Neuron (in vitro differentiated cells): ENCODE data around the gene CDH23.

Experiments used
- H2AFZ ChIP-seq: one replicate; pipeline ENCODE4 v1.6.1; 2013; ENCODE audit warnings: low read depth, mild to moderate bottlenecking, inconsistent platforms, low read length, moderate library complexity
- H3K27me3 ChIP-seq: one replicate; pipeline ENCODE4 v1.6.1; 2013; ENCODE audit warnings: low read length; ENCODE audit not compliant: insufficient read depth
- H3K36me3 ChIP-seq: one replicate; pipeline ENCODE4 v1.6.1; 2013; ENCODE audit warnings: low read length; ENCODE audit not compliant: insufficient read depth
- H3K4me1 ChIP-seq: one replicate; pipeline ENCODE4 v1.6.1; 2013; ENCODE audit warnings: low read length; ENCODE audit not compliant: insufficient read depth
- H3K4me3 ChIP-seq: 2 replicates; pipeline ENCODE4 v1.5.1; 2013; ENCODE audit warnings: mild to moderate bottlenecking, low read length, moderate library complexity
- H3K9me3 ChIP-seq: one replicate; pipeline ENCODE4 v1.6.1; 2013; ENCODE audit warnings: low read length

CDH23 gene

DNA sequence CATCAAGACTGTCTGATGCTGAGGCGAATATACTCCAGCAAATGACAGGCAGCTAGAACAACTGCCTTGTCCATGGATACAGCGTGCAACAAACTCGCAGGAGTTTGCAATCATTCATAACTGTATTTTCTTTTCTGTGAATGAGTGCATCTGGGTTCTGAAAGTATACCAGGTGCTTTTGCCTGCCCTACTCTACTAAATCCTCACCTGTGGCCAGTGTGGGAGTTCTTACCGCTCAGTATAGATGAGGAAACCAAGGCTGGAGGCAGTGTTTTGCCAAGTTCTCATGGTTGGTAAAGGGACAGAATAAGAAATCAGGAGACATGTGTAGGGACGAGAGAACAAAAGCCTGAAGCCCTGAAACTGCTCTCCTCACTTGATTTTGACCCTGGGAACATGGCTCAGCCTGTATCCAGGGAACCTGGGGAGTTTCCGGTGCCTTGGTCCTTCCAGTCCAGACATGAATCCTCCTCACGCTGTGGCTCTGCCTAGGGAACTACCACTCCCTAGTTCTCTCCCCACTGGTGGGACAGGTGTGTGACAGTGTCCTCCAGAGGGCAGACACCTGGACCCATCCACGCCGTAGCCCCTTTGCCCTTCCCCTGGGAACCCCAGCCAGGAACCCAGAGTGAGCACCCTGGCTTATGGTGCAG lies 142.0 kb downstream of the CDH23 start:
- Histone ChIP-seq H3K9me3 (no peaks in the 10 kb centered on the region), H3K36me3 (no peaks in the 10 kb centered on the region), H3K27me3 (peaks cover 27% of the 10 kb centered on the region), H2AFZ (no peak overlapping the region), H3K4me3 (no peak overlapping the region), H3K4me1 (peaks cover 5% of the 10 kb centered on the region)

DNA sequence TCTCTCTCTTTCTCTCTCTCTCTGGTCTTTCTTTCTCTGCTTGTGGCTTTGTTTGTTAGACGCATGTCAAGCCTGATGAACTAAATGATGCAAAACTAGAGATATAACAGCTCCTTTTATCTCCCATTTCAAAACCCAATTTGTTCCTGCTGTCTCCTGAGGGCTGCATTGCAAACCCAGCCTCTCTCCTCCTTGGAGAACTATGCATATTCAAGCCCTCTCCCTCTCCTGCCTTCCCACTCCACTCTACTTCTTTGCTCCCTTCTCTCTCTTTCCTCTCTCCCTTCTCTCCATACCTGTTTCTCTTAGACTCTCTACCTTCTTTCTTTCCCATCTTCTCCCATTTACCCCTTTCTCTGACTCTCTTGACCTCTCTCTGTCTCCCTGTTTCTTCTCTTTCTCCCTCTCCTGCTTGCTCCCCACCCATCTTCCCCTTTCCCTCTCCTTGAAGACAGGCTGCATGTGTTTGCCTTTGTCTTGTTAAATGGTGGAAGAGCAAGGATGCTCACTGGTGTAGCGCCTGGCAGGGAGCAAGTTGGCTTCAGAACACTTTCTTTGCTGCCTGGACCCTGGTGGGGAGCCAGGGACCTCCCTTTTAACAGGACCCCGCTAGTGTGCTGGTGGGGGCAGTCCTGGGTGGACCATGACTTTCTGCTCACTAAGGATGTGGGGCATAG lies 142.9 kb downstream of the CDH23 start:
- H3K4me1 ChIP-seq = no peaks in the 10 kb centered on the region
- H3K9me3 ChIP-seq = no peaks in the 10 kb centered on the region
- peaks cover 30% of the 10 kb centered on the region for H3K27me3 ChIP-seq
- H3K4me3 ChIP-seq = no peak overlapping the region
- no peaks in the 10 kb centered on the region for H3K36me3 ChIP-seq
- H2AFZ ChIP-seq = no peak overlapping the region

DNA sequence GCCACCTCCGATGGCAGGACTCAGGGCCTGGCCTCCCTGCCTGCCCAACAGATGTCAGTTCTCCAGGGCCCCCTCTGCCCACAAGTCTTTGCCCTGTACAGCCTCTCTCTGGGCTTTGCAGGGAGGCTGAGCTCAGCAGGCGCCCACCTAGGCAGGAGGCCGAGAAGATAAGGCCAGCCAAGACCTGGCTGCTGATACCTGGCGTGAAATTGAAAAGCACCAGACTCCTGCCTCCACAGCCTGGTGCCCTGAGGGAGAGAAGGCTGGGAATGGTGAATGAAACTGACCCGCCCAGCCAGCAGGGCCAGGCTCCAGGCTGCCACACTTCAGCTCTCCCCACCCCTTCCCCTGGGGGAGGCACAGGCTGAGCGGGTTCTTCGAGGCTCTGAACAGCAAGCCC lies 145.8 kb downstream of the CDH23 start:
- Histone ChIP-seq H3K9me3 (no peaks in the 10 kb centered on the region), H3K4me1 (no peaks in the 10 kb centered on the region)

DNA sequence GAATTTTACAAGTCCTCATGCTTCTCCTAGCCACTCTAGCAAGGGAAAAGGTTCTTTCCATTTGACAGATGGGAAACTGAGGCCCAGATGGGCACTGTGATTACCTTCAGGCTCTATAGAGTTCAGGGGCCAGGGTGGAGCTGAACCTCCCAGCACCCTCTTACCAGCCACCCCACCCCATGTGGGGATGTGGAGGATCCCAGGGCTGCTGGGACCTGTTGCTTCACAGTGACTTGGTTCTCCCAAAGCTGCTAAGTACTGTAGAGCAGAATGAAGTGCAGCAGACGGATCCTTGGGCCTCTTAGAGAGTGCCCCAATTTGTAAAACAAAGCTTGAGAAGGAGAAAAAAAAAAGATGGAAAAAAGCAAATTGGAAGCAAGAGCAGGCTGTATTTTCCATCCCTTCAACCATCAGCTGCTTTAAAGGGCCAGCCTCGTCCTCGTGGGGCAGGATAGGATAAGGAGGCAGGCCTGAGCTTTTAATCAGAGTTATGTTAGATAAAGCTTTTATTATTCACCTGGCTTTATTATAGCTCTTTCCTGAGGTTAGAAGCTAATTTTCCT lies 147.0 kb downstream of the CDH23 start:
- no peak overlapping the region for H3K4me3 ChIP-seq
- H3K9me3 ChIP-seq = no peaks in the 10 kb centered on the region
- H2AFZ ChIP-seq = no peak overlapping the region
- peaks cover 6% of the 10 kb centered on the region for H3K4me1 ChIP-seq
- no peaks in the 10 kb centered on the region for H3K36me3 ChIP-seq
- peaks cover 30% of the 10 kb centered on the region for H3K27me3 ChIP-seq

More for the DNA sequence above, 145.8 kb downstream of the CDH23 start:
- no peaks in the 10 kb centered on the region for H3K36me3 ChIP-seq
- no peak overlapping the region for H2AFZ ChIP-seq
- H3K4me3 ChIP-seq = no peak overlapping the region
- peaks cover 34% of the 10 kb centered on the region for H3K27me3 ChIP-seq

DNA sequence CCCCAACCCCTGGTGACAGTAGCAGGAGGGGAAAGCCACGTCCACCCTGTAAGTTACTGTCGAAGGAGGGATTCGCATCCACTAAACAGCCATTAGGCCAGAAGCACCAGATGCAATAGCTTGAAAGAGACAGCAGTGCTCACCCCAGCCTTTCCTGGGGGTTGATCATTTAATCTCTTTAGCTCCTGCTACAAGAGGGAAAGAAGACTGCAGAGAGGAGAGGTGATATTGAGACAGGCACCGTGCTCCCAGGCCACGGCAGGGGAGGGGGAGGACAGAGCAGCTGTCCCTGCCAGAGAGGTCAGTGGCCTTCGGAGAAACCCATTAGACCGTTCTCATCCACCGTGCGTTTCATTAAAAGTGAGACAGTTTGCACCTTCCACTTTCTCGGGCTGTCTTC lies 148.3 kb downstream of the CDH23 start:
- Histone ChIP-seq H3K4me3 (no peak overlapping the region), H3K9me3 (no peaks in the 10 kb centered on the region), H3K36me3 (no peaks in the 10 kb centered on the region), H2AFZ (no peak overlapping the region), H3K4me1 (peaks cover 6% of the 10 kb centered on the region), H3K27me3 (peaks cover 23% of the 10 kb centered on the region)

DNA sequence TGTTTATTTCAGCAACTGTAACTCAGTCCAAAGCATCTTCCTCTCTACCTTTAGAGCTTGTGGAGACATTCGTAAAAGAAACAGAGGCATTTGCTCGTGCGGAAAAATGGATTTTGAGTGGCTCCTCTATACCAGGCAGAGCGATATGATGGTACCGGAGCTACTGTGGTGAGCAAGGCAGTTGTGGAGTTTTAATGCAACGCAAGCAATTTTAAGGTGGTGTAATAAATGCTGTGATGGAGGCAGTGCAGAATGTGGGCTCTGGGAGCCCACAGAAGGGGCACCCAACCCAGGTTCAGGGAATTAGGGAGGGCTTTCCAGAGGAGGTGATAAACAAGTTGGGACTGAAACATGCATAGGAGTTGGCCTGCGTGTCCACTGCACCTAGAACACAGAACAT lies 149.5 kb downstream of the CDH23 start:
- H3K27me3 ChIP-seq = peaks cover 21% of the 10 kb centered on the region
- no peak overlapping the region for H2AFZ ChIP-seq
- H3K4me1 ChIP-seq = peaks cover 6% of the 10 kb centered on the region
- no peak overlapping the region for H3K4me3 ChIP-seq
- H3K9me3 ChIP-seq = no peaks in the 10 kb centered on the region
- no peaks in the 10 kb centered on the region for H3K36me3 ChIP-seq

DNA sequence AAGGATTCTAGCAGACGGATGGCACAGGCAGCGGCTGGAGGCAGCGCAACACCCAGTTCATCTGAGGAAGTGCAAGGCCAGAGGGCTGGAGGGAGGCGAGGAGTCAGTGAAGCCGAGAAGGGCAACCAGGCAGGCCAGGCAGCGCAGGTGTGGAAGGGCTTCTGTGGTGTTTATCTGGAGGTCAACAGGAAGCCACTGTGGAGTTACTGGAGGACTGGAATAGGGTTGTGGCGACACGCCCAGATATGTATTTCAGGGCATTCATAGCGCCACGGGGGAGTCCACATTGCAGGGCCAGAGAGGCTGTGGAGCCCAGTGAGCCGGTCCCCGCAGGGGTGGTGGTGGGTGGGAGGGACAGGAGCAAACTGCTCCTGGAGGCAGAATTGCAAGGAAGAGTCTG lies 150.6 kb downstream of the CDH23 start:
- no peaks in the 10 kb centered on the region for H3K9me3 ChIP-seq
- H3K4me3 ChIP-seq = no peak overlapping the region
- no peaks in the 10 kb centered on the region for H3K36me3 ChIP-seq
- peaks cover 6% of the 10 kb centered on the region for H3K4me1 ChIP-seq
- H3K27me3 ChIP-seq = peaks cover 12% of the 10 kb centered on the region
- H2AFZ ChIP-seq = no peak overlapping the region

DNA sequence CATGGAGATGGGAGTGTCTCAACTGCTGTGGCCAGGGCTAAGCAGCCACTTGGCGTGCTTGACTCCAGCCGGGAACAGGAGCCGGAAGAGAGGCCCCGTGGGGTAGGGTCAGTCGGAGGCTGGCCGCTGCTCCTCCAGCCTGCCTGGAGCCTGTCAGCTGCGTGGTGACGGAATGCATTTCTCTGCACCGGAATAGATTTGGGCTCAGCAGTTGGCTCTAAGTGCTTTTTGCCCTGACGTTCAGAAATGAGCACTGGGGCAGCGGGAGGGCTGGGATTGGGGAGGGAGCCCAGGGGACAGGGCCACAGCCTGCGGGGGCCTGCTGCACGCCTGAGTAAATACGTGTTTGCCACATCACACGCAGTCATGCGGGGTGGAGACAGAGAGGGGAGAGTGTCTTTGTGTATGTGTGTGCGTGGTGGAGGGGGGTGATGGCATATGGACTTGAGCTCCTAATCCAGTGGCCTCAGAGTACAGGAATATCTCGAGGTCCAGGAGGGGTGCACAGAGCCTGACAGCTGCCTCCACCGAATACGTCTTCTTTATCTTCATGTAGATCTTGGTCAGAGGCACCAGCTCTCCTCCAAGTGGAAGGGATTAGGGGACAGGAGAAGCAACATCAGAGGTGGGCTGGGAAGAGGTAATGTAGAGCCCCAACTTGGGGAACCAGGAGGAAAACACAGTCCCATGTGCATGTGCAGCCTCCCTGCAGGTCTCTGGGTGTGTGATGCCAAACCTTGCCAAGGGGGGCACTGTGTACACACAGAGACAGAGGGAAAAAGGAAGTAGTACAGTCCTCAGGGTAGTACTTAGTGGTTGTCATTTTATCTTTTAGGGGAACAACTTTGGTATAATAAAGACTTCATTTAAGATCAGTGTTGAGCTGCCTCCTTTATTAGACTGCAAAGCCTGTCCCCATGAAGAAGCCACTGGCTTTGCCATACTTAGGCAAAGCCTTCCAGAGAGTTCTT lies 151.4 kb downstream of the CDH23 start:
- H3K36me3 ChIP-seq = no peaks in the 10 kb centered on the region
- H3K27me3 ChIP-seq = peaks cover 8% of the 10 kb centered on the region
- no peak overlapping the region for H3K4me3 ChIP-seq
- H3K9me3 ChIP-seq = no peaks in the 10 kb centered on the region
- peaks cover 6% of the 10 kb centered on the region for H3K4me1 ChIP-seq
- peak overlapping the region; percentile 5 for H2AFZ ChIP-seq

DNA sequence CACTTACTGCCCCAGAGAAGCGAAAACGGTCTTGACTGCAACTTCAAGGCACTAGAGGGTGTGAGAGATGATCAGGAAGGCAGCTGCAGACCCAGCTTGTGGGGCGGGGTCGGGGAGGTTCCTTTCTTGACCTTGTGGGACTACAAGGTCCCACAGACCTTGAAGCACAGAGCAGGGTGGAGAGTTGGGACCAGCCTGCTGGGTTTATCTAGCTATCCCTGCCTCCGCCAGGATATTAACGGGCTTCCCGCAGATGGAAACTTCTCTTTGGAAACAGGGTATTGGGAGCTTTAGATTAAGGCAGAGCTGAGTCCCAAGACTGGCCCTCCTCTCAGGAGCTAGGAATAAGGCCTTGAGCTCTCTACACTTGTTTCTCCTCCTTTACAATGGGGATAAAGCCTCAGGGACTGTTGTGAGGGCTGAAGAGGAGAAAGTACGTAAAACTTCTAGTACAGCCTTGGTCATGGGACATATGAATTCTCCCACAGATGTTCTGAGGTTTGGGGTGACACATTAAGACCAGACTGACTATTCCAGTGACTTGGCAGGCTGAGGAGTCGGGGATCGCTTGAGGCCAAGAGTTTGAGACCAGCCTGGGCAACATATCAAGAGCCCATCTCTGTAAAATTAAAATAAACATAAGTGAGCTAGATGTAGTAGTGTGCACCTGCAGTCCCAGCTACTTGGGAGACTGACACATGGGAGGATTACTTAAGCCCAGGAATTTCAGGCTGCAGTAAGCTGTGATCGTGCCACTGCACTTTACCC lies 153.2 kb downstream of the CDH23 start:
- H3K9me3 ChIP-seq = no peaks in the 10 kb centered on the region
- H3K4me3 ChIP-seq = no peak overlapping the region
- no peaks in the 10 kb centered on the region for H3K36me3 ChIP-seq
- peaks cover 5% of the 10 kb centered on the region for H3K27me3 ChIP-seq
- H3K4me1 ChIP-seq = peaks cover 6% of the 10 kb centered on the region
- no peak overlapping the region for H2AFZ ChIP-seq

DNA sequence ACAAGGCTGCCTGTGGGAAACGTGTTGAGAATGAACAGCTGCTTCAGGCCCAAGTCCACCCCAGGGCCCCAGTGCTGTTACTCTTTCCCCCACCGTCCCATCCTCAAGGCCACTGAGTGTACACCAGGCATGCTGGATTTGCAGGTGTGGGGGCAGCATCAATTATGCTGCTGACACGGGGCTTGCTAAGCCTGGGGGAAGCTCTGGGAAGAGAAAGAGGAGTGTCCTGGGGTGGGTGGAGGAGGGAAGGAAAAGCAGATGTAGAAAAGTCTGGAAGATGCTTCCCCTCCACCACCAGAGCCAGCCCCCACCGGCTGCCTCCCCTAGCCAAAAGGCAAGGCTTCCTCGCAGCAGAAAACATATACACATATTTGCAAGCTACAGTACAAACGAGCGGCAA lies 153.9 kb downstream of the CDH23 start:
- H2AFZ ChIP-seq = no peak overlapping the region
- H3K4me1 ChIP-seq = peaks cover 6% of the 10 kb centered on the region
- H3K9me3 ChIP-seq = no peaks in the 10 kb centered on the region
- H3K27me3 ChIP-seq = peaks cover 5% of the 10 kb centered on the region
- no peaks in the 10 kb centered on the region for H3K36me3 ChIP-seq
- H3K4me3 ChIP-seq = no peak overlapping the region

DNA sequence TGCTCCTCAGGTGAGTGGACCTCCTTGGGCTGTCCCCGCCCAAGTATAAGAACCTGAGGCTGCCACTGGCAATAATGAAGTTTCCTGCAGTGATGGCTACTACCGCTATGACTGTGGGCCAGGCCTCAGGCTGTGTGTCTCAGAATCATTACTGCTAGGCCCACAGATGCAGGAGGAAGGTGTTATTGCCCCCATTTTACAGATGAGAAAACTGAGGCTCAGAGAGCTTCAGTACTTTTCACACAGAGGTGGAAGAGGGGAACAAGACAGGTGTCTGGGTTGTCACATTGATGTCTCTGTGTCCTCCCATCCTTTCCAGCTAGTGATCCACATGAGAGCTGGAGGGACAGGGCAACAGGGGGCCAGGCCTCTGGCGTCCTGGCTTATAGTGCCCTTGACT lies 155.2 kb downstream of the CDH23 start:
- Histone ChIP-seq H2AFZ (no peak overlapping the region), H3K9me3 (no peaks in the 10 kb centered on the region), H3K4me1 (peaks cover 6% of the 10 kb centered on the region), H3K27me3 (no peaks in the 10 kb centered on the region), H3K36me3 (no peaks in the 10 kb centered on the region), H3K4me3 (no peak overlapping the region)

DNA sequence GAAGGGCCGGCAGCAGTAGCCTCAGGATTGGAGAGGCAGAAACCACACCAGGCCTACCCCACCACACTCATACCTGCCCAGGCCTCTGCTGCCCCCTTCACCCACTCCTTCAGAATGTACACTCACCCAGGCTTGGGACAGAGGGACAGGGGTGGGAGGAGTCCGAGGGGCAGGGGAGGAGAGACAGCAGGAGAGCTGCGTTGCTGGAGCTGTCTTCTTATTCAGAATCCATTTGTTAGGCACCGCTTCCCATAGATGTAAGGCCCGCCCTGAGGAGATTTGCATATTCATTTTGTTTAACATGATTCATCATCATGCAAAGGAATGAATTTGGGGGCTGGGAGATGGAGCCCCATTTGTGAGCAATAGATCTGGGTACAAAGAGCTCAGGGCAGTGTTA lies 156.7 kb downstream of the CDH23 start:
- no peaks in the 10 kb centered on the region for H3K4me1 ChIP-seq
- no peak overlapping the region for H2AFZ ChIP-seq
- H3K27me3 ChIP-seq = no peaks in the 10 kb centered on the region
- no peaks in the 10 kb centered on the region for H3K36me3 ChIP-seq
- no peaks in the 10 kb centered on the region for H3K9me3 ChIP-seq
- no peak overlapping the region for H3K4me3 ChIP-seq
